Small intestine (tissue), 7 donors: ENCODE measurements around the gene UCK2. TPM values are rescaled to one million over a fixed set of nuclear protein-coding genes. Genes with fewer than 3 reads are reported as not detected.
A peak's percentile ranks its signal among the peaks of the same experiment; 100 is the strongest.

ENCODE experiments used
- DNase-seq, 2 donors: peaks; one replicate each; pipeline versions ENCODE4 v3.0.0 to v3.0.0-alpha.2; 2013
- FAIRE-seq: peaks from 2 replicates; lab custom pipeline; 2012; peaks lifted over from hg19 to GRCh38; lab: Jason Lieb, UNC
- H3K27ac ChIP-seq, 3 donors: one replicate each; pipeline ENCODE4 v1.5.1; 2013; ENCODE audit warnings: low read length in 2 of 3, mild to moderate bottlenecking in 2 of 3, control low read depth in 1 of 3, inconsistent platforms in 1 of 3, low read depth in 1 of 3, moderate library complexity in 1 of 3
- H3K27me3 ChIP-seq, 3 donors: one replicate each; pipeline ENCODE4 v1.6.1; 2013; ENCODE audit warnings: low read length in 3 of 3, inconsistent platforms in 1 of 3; ENCODE audit not compliant: control insufficient read depth in 3 of 3, insufficient read depth in 3 of 3
- H3K36me3 ChIP-seq, 3 donors: one replicate each; pipeline ENCODE4 v1.6.1; 2013; ENCODE audit warnings: low read length in 3 of 3, inconsistent platforms in 1 of 3, low read depth in 1 of 3, mild to moderate bottlenecking in 1 of 3, moderate library complexity in 1 of 3; ENCODE audit not compliant: control insufficient read depth in 3 of 3, insufficient read depth in 2 of 3
- H3K4me1 ChIP-seq, 3 donors: one replicate each; pipeline ENCODE4 v1.6.1; 2013; ENCODE audit warnings: low read length in 2 of 3, inconsistent platforms in 1 of 3, low read depth in 1 of 3, mild to moderate bottlenecking in 1 of 3, moderate library complexity in 1 of 3; ENCODE audit not compliant: control insufficient read depth in 3 of 3, insufficient read depth in 2 of 3
- H3K4me3 ChIP-seq, 3 donors: one replicate each; pipeline ENCODE4 v1.5.1; 2013; ENCODE audit warnings: low read length in 3 of 3, control low read depth in 1 of 3, inconsistent platforms in 1 of 3, low read depth in 1 of 3, mild to moderate bottlenecking in 1 of 3, moderate library complexity in 1 of 3
- H3K9me3 ChIP-seq, 2 donors: one replicate each; pipeline ENCODE4 v1.6.1; 2013; ENCODE audit warnings: low read depth in 1 of 2, low read length in 1 of 2; ENCODE audit not compliant: control insufficient read depth in 2 of 2, insufficient read depth in 1 of 2
- WGBS, 3 donors: extraction: QIAGEN DNeasy Blood & Tissue Kit; methylation state at CpG; one replicate each; pipeline ENCODE4 v1.1.7; 2013; 5-methylcytosine and 5-hydroxymethylcytosine counted together
- polyA plus RNA-seq, 4 donors: library from polyadenylated mRNA; stranded (reverse) in 3 of 4; unstranded in 1 of 4; fragments of 200-250 nt in 3 of 4; fragments of 120-200 nt in 1 of 4; gene quantifications; one replicate each; pipeline versions ENCODE4 v1.2.1 to v1.2.3, GENCODE V29; 2013
- donor health status: healthy with polysubstance abuse.
- donor health status: control.
- donor health status: control.
- donor health status: Bipolar disorder and iron deficiency.
- donor health status: healthy.

The UCK2 gene
- polyA plus RNA-seq, 4 donors, result 22.2 to 37.6 (median 35.5) TPM

DNA sequence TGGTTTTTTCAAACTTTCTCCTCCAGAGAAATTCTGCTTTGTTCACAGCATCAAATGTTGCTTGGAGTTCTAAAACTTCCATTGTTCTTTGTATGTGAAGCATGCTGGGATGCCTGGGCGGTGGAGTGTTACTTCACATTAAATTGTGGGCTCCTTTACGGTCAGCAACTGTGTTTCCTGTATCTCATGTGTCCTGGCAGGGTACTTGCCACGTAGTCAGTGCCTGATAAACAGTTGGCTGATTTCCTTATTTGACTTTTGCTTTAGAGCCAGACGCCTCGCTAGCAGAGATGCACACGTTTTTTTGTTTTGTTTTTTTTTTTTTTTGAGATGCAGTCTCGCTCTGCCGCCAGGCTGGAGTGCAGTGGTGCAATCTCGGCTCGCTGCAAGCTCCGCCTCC is 96.7 kb downstream of the UCK2 start:
- no peak for FAIRE-seq
- H3K9me3 ChIP-seq, result no peaks in the 10 kb centered on the region
- WGBS, 3 donors, result 60 to 68% (median 65%) methylated on average over 10 to 11 of the region's 11 CpGs

DNA sequence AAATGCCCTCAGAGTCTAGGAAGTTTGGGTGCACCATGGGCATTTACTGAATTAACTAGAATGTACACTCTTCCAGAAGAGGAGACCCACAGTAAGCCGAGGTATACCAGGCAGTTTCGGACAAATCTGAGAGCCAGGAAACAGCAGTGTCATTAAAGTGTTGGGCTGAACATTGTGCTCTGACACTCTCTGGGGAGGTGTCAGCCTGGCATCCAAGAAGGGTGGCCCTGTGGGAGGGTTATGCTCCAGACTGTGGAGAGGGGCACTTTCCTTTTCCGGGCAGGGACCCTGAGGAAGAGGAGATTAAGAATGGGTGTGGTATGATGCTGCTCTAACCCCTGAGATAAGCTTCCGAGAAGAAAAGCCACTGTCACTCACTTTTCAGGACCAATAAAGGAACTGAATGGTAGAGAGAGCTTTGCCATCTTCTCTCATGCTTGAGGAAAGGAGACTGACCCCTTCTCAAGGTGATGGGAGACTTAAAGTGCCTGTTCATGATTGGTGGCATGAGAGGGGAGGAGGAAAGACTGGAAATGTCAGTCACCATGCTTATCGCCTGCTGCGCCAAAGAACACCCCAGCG is 98.2 kb downstream of the UCK2 start:
- DNase-seq, result no peak
- Histone ChIP-seq H3K27ac (no peak overlapping the region), H3K9me3 (no peaks in the 10 kb centered on the region), H3K4me3 (no peak overlapping the region), H3K4me1 (no peaks in the 10 kb centered on the region), H3K36me3 (no peaks in the 10 kb centered on the region), H3K27me3 (peaks cover 0 to 4% (median 0%) of the 10 kb centered on the region in 3 donors)
- WGBS, 3 donors, result 59 to 71% (median 64%) methylated on average over 7 of the region's 7 CpGs
- FAIRE-seq, result no peak

More for the DNA sequence above, 96.7 kb downstream of the UCK2 start:
- no peak for DNase-seq
- H3K27me3 ChIP-seq, result peaks cover 0 to 2% (median 0%) of the 10 kb centered on the region in 3 donors
- H3K27ac ChIP-seq, result no peak overlapping the region
- H3K4me1 ChIP-seq, result no peaks in the 10 kb centered on the region
- no peaks in the 10 kb centered on the region for H3K36me3 ChIP-seq
- no peak overlapping the region for H3K4me3 ChIP-seq

DNA sequence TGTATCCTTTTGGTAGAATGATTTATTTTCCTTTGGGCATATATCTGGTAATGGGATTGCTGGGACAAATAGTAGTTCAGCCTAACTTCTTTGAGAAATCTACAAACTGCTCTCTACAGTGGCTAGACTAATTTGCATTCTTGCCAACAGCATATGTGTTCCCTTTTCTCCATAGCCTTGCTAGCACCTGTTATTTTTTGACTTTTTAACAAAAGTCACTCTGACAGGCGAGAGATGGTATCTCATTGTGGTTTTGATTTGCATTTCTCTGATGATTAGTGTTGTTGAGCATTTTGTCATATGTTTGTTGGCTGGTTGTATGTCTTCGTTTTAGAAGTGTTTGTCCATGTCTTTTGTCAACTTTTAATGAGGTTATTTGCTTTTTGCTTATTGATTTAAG is 99.8 kb downstream of the UCK2 start:
- DNase-seq (no peak), FAIRE-seq (no peak)
- no peak overlapping the region for H3K4me3 ChIP-seq
- WGBS, 3 donors, result 37 to 53% (median 40%) methylated on average over 2 of the region's 2 CpGs
- no peaks in the 10 kb centered on the region for H3K36me3 ChIP-seq
- no peaks in the 10 kb centered on the region for H3K9me3 ChIP-seq
- H3K27ac ChIP-seq, result no peak overlapping the region
- no peaks in the 10 kb centered on the region for H3K4me1 ChIP-seq
- peaks cover 0 to 6% (median 0%) of the 10 kb centered on the region in 3 donors for H3K27me3 ChIP-seq

DNA sequence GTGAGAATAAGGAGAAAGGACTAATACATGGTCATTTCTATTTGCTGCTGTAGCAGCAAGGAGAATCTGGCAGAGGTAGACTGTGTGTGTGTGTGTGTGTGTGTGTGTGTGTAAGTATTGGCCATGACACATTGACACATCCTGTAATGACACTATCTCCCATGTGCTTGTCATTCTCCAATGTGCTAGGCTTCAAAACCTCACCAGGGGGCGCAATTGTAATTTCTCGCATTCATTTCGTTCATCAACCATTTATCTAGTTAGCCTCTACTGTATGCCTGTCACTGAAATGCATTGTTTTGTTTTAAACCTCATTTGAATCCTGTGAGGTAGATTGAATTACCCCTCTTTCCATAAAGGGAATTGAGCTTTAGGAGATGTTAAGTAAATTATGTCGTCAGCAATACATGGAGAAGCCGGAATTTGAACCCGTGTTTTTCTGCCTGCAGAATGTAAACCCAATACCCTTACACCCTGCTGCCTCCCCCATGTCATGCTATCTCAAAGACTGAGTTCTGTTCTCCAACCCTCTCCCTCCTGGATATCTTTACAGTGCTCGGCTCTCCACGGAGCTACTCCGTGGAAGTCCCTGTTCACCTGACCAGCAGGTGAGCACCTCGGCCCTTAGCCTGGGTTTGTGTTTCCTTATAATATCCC is 100.8 kb downstream of the UCK2 start:
- Histone ChIP-seq H3K9me3 (no peaks in the 10 kb centered on the region), H3K36me3 (no peaks in the 10 kb centered on the region), H3K27ac (no peak overlapping the region), H3K27me3 (peaks cover 0 to 6% (median 0%) of the 10 kb centered on the region in 3 donors), H3K4me3 (no peak overlapping the region), H3K4me1 (no peaks in the 10 kb centered on the region)
- FAIRE-seq, result no peak
- 66 to 71% (median 66%) methylated on average over 10 of the region's 10 CpGs for WGBS, 3 donors
- DNase-seq, result peak; percentile 59

DNA sequence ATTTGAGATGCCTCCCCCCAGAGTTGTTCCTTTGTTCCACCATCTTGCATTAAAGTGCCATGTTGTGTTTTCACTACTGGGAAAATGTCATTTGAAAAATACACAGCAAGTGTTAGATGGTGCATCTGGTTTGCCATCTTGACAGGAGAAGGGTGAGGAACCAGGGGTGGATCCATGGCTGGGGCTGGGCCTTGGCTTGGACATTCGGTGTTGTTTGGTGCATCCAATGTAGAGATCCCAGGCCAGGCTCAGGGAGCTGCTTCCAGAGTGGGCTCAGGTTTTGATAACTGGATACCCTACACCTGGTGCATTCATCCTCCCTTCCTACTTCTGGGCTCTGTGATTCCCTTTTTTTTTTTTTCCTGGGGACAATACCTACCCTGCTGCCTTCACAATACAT is 103.5 kb downstream of the UCK2 start:
- H3K27ac ChIP-seq, result no peak overlapping the region
- no peak for FAIRE-seq
- H3K36me3 ChIP-seq, result no peaks in the 10 kb centered on the region
- no peak overlapping the region for H3K4me3 ChIP-seq
- no peak for DNase-seq
- H3K27me3 ChIP-seq, result peaks cover 0 to 3% (median 0%) of the 10 kb centered on the region in 3 donors
- H3K4me1 ChIP-seq, result no peaks in the 10 kb centered on the region
- H3K9me3 ChIP-seq, result no peaks in the 10 kb centered on the region
- WGBS, 3 donors, result 90 to 100% (median 91%) methylated on average over 1 of the region's 1 CpG

DNA sequence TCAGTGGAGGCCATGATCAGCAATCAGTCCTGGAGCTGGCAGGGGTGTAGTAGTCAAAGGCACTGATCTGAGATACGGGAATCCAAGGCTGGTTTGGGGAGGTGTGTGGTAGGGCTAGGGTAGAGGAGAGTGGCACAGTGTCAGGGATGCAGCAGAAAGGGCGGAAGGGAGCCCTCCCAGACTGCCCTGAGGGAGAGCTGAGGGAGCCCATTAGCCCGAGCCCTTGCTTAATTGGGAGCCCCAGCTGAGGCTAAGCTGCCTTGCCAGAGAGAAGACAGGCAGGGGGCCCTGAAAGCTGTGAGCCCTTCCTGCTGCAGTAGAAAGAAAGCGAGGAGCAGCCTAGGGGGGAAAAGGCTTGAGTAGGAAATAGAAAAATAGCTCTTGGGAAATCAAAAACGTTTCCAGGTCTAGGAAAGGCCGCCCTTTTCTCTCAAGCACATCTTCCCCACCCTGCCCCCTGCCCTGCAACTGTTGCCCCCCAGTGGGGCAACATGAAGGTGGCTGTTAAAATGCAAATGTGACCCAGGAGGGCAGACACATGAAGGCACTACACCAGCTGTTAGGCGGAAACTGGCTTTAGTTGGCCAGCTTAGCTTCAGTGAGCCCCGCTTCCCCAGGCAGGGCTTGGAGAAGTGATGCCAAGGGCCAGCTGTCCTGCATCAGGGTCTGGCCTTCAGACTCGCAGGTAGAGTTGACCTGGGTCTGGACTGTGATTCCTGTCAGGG is 106.2 kb downstream of the UCK2 start:
- FAIRE-seq (no peak), DNase-seq (no peak)
- Histone ChIP-seq H3K36me3 (no peaks in the 10 kb centered on the region), H3K27me3 (peaks cover 0 to 3% (median 0%) of the 10 kb centered on the region in 3 donors), H3K4me3 (no peak overlapping the region), H3K27ac (no peak overlapping the region), H3K4me1 (no peaks in the 10 kb centered on the region), H3K9me3 (no peaks in the 10 kb centered on the region)
- WGBS, 3 donors, result 68 to 81% (median 80%) methylated on average over 9 of the region's 9 CpGs

DNA sequence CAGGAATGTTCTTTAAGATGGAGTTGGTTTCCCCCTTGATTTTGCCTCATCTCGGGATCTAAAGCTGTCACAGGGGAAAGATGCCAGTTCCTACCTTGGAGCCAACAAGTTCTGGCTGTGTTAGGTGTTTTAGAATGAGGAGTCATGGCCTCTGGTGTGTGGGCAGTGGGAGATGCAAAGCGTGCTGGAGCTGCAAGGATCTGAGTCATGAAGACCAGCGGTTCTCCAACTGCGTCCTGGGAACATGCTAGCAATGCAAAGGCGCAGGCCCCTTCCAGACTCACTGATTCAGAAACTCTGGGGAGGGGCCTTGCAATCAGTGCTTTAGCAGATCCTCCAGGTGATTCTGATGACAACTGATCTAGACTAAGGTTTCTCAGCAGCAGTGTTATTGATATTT is 109.1 kb downstream of the UCK2 start:
- WGBS, 3 donors, result 88 to 89% (median 89%) methylated on average over 5 of the region's 5 CpGs
- Histone ChIP-seq H3K9me3 (no peaks in the 10 kb centered on the region), H3K27me3 (no peaks in the 10 kb centered on the region), H3K4me3 (no peak overlapping the region), H3K4me1 (no peaks in the 10 kb centered on the region), H3K27ac (no peak overlapping the region), H3K36me3 (no peaks in the 10 kb centered on the region)
- no peak for DNase-seq
- no peak for FAIRE-seq

DNA sequence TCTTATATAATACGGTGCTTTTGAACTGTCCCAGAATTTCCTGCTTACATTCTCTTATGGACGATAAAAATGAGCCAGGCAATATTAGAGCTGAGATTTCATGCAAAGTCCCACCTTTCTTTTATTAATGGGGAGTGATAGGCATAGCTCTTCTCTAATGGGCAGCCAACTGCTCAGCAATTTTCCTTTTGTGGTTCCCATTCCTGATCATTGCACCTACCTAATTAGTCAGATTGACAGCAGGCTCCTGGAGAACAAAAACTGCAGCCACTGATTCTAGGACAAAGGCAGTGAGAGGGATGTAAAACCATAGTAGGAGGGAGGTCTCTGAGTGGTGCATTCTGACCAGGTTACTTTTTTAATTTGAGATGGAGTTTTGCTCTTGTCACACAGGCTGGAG is 110.4 kb downstream of the UCK2 start:
- Histone ChIP-seq H3K27ac (no peak overlapping the region), H3K36me3 (no peaks in the 10 kb centered on the region), H3K4me3 (no peak overlapping the region), H3K9me3 (no peaks in the 10 kb centered on the region), H3K27me3 (no peaks in the 10 kb centered on the region), H3K4me1 (no peaks in the 10 kb centered on the region)
- FAIRE-seq, result no peak
- DNase-seq, result no peak
- 91 to 94% (median 93%) methylated on average over 2 of the region's 2 CpGs for WGBS, 3 donors
